Naive thymus-derived CD4-positive, alpha-beta T cell (primary cell): ENCODE data around the gene XPO1. TPM values are rescaled to one million over a fixed set of nuclear protein-coding genes. Genes with fewer than 3 reads are reported as not detected.
A peak's percentile ranks its signal among the peaks of the same experiment; 100 is the strongest.

ENCODE experiments used
- ATAC-seq: fragments of 150-1000 bp; cut with Tn5 transposase; 2 replicates; pipeline ENCODE4 v1.10.0; 2021; ENCODE audit warnings: mild to moderate bottlenecking, moderate library complexity
- CTCF ChIA-PET: fragments of 350-600 bp; sonication (Branson Sonifier 250); formaldehyde crosslinking; loops from one replicate; lab custom pipeline; 2021; ENCODE audit warnings: antibody characterized with exemption; lab: Charles Lee
- POLR2A ChIA-PET: fragments of 350-600 bp; sonication (Branson Sonifier 250); formaldehyde crosslinking; loops from one replicate; lab custom pipeline; 2021; ENCODE audit warnings: antibody characterized with exemption, inconsistent platforms; lab: Charles Lee
- DNase-seq, 9 donors: peaks; one replicate each; pipeline versions ENCODE4 v3.0.0 to v3.0.0-alpha.2; 2020 to 2022; ENCODE audit warnings: mixed read lengths in 1 of 9
- H3K27ac ChIP-seq: one replicate; pipeline ENCODE4 v1.7.0; 2013; ENCODE audit warnings: mild to moderate bottlenecking, low read depth, low read length, moderate library complexity
- H3K27me3 ChIP-seq, 2 donors: one replicate each; pipeline ENCODE4 v1.7.0; 2013; ENCODE audit warnings: low read length in 2 of 2, mild to moderate bottlenecking in 2 of 2, moderate library complexity in 2 of 2; ENCODE audit not compliant: control insufficient read depth in 2 of 2, insufficient read depth in 2 of 2
- H3K36me3 ChIP-seq, 3 experiments: 1 replicate in 2 of 3; 2 replicates in 1 of 3; pipeline ENCODE4 v1.7.0; 2013; ENCODE audit warnings: low read length in 3 of 3, mild to moderate bottlenecking in 3 of 3, moderate library complexity in 1 of 3; ENCODE audit not compliant: insufficient read depth in 3 of 3, control insufficient read depth in 2 of 3
- H3K4me1 ChIP-seq, 2 donors: one replicate each; pipeline ENCODE4 v1.7.0; 2013; ENCODE audit warnings: low read length in 2 of 2, mild to moderate bottlenecking in 2 of 2, moderate library complexity in 1 of 2; ENCODE audit not compliant: control insufficient read depth in 2 of 2, insufficient read depth in 2 of 2
- H3K4me3 ChIP-seq: 2 replicates; pipeline ENCODE4 v1.7.0; 2013; ENCODE audit warnings: mild to moderate bottlenecking, low read length
- H3K9me3 ChIP-seq, 3 experiments: 1 replicate in 2 of 3; 2 replicates in 1 of 3; pipeline ENCODE4 v1.7.0; 2013; ENCODE audit warnings: low read length in 3 of 3; ENCODE audit not compliant: control insufficient read depth in 2 of 3
- H3K27ac Mint-ChIP-seq, 9 donors: one replicate each; pipeline ENCODE4 v1.8.0; 2020 to 2022; ENCODE audit warnings: mixed read lengths in 9 of 9, mild to moderate bottlenecking in 8 of 9, moderate library complexity in 5 of 9, inconsistent platforms in 2 of 9
- H3K27me3 Mint-ChIP-seq, 5 donors: one replicate each; pipeline ENCODE4 v1.8.0; 2021 to 2022; ENCODE audit warnings: mixed read lengths in 5 of 5, mild to moderate bottlenecking in 1 of 5
- H3K36me3 Mint-ChIP-seq, 5 donors: one replicate each; pipeline ENCODE4 v1.8.0; 2020 to 2022; ENCODE audit warnings: mixed read lengths in 5 of 5, mild to moderate bottlenecking in 3 of 5, inconsistent platforms in 1 of 5
- H3K4me1 Mint-ChIP-seq, 7 donors: one replicate each; pipeline ENCODE4 v1.8.0; 2020 to 2022; ENCODE audit warnings: mixed read lengths in 7 of 7, mild to moderate bottlenecking in 3 of 7, inconsistent platforms in 1 of 7
- H3K4me3 Mint-ChIP-seq, 10 donors: one replicate each; pipeline ENCODE4 v1.8.0; 2020 to 2022; ENCODE audit warnings: mild to moderate bottlenecking in 10 of 10, mixed read lengths in 10 of 10, moderate library complexity in 6 of 10, inconsistent platforms in 2 of 10
- H3K9me3 Mint-ChIP-seq, 11 donors: one replicate each; pipeline ENCODE4 v1.8.0; 2020 to 2022; ENCODE audit warnings: mixed read lengths in 11 of 11, mild to moderate bottlenecking in 4 of 11, inconsistent platforms in 1 of 11, moderate library complexity in 1 of 11
- intact Hi-C, 2 donors: fragments of 100-400 bp; cut with micrococcal nuclease; formaldehyde crosslinking; loops; one replicate each; pipeline ENCODE4 v1.15.1; 2023
- polyA plus RNA-seq, 2 donors: library from polyadenylated mRNA; unstranded; fragments of 300-500 nt; fragmentation: Illumina TruSeq; gene quantifications; one replicate each; pipeline ENCODE4 v1.2.3, GENCODE V29; 2021
- total RNA-seq, 6 experiments: library from RNA in 5 of 6; stranded (reverse) in 5 of 6; gene quantifications; 1 replicate in 5 of 6; 2 replicates in 1 of 6; pipeline ENCODE4 v1.2.3 and lab custom pipeline; 2021 to 2026

XPO1 gene
- total and polyA plus RNA-seq, 7 experiments from 2014 or later = 40.2 to 192 (median 140) TPM

GRCh38 chr2:61431345-61431744 is 106.8 kb downstream of the XPO1 start:
- no peaks in the 10 kb centered on the region for H3K36me3 ChIP-seq
- no peaks in the 10 kb centered on the region for H3K27me3 ChIP-seq
- H3K27ac ChIP-seq = no peak overlapping the region
- Mint-ChIP-seq H3K36me3 (peaks cover 0 to 11% (median 8%) of the 10 kb centered on the region in 5 donors), H3K27me3 (no peaks in the 10 kb centered on the region), H3K4me3 (no peak overlapping the region), H3K27ac (peak overlapping the region in 5 of 9 donors; percentile 32 to 82 (median 74)), H3K4me1 (peaks cover 39 to 77% (median 64%) of the 10 kb centered on the region in 7 donors), H3K9me3 (peaks cover 0 to 10% (median 2%) of the 10 kb centered on the region in 11 donors)
- H3K4me1 ChIP-seq = peaks cover 12 to 25% of the 10 kb centered on the region in 2 donors
- H3K4me3 ChIP-seq = no peak overlapping the region
- DNase-seq = no peak
- ChIA-PET POLR2A (interaction anchor here (0.6 kb wide), 1 partner anchor 422 kb away, joined by 3 read pairs; no protein-coding TSS in a partner anchor), CTCF (interaction anchor here (0.5 to 1.2 kb wide), 2 partner anchors 24 to 139 kb away, joined by 3 read pairs; no protein-coding TSS in a partner anchor)
- no peak for ATAC-seq
- intact Hi-C loops = no loop called here
- no peaks in the 10 kb centered on the region for H3K9me3 ChIP-seq

Other genes with a start within 250 kb of the XPO1 start
- 100 to 1,000 TPM; 109 to 186 (median 165) TPM for gene USP34, start 67.3 kb downstream of the XPO1 start, total RNA-seq
- 10 to 100 TPM; 15.3 to 20.4 TPM for gene USP34, start 67.3 kb downstream of the XPO1 start, polyA plus RNA-seq